SK-N-SH (cell line): ENCODE data around the gene LTBP1. TPM values are rescaled to one million over a fixed set of nuclear protein-coding genes. Genes with fewer than 3 reads are reported as not detected.
A peak's percentile ranks its signal among the peaks of the same experiment; 100 is the strongest.

Experiments
- CTCF ChIA-PET: fragments of 300-600, 350-600 bp; formaldehyde crosslinking; extraction: SDS; loops from one replicate; lab custom pipeline; 2021; lab: Yijun Ruan, JAX
- POLR2A ChIA-PET: fragments of 350-600 bp; sonication (Branson Sonifier 250); formaldehyde crosslinking; extraction: SDS; loops from one replicate; lab custom pipeline; 2020; ENCODE audit warnings: antibody characterized with exemption, inconsistent platforms; lab: Yijun Ruan, JAX
- DNase-seq: peaks from one replicate; pipeline ENCODE4 v3.0.0; 2012
- H2AFZ ChIP-seq: fragments of 200-600 bp; sonication (generic); 2 replicates; pipeline ENCODE4 v1.8.1; 2016; ENCODE audit warnings: antibody characterized with exemption, mild to moderate bottlenecking, low read depth
- H3F3A ChIP-seq: fragments of 200-600 bp; sonication (generic); replicated peaks from 2 replicates; pipeline ENCODE3; 2016; ENCODE audit warnings: antibody characterized with exemption, mild to moderate bottlenecking; ENCODE audit not compliant: insufficient read depth
- H3K27ac ChIP-seq, 2 experiments: fragments of 200-500 bp in 1 of 2; fragments of 200-600 bp in 1 of 2; sonication (Bioruptor generic) in 1 of 2; sonication (generic), shearing (Covaris generic) in 1 of 2; 2 replicates each; pipeline versions ENCODE4 v1.5.1 to v1.6.1; 2014 to 2016; ENCODE audit warnings: low read depth in 2 of 2, inconsistent platforms in 1 of 2, low read length in 1 of 2, mild to moderate bottlenecking in 1 of 2, mixed read lengths in 1 of 2
- H3K27me3 ChIP-seq: fragments of 200-600 bp; sonication (generic), shearing (Covaris generic); 2 replicates; pipeline ENCODE4 v1.6.1; 2016; ENCODE audit warnings: mixed run types; ENCODE audit not compliant: insufficient read depth
- H3K36me3 ChIP-seq, 2 experiments: fragments of 200-500 bp in 1 of 2; fragments of 200-600 bp in 1 of 2; sonication (Bioruptor generic) in 1 of 2; sonication (generic) in 1 of 2; replicated peaks in 1 of 2; 2 replicates each; pipeline versions ENCODE3 to v1.5.1; 2014 to 2016; ENCODE audit warnings: low read length in 1 of 2, mild to moderate bottlenecking in 1 of 2; ENCODE audit not compliant: insufficient read depth in 2 of 2, control insufficient read depth in 1 of 2
- H3K4me1 ChIP-seq, 2 experiments: fragments of 200-500 bp in 1 of 2; fragments of 200-600 bp in 1 of 2; sonication (Bioruptor generic) in 1 of 2; sonication (generic), shearing (Covaris generic) in 1 of 2; 2 replicates each; pipeline versions ENCODE4 v1.5.1 to v1.6.1; 2014 to 2016; ENCODE audit warnings: low read depth in 1 of 2, low read length in 1 of 2, mixed run types in 1 of 2; ENCODE audit not compliant: insufficient read depth in 2 of 2, control insufficient read depth in 1 of 2
- H3K4me2 ChIP-seq: fragments of 200-600 bp; sonication (generic), shearing (Covaris generic); 2 replicates; pipeline ENCODE4 v1.6.1; 2017; ENCODE audit warnings: mixed run types
- H3K4me3 ChIP-seq, 2 experiments: fragments of 200-500 bp in 1 of 2; fragments of 200-600 bp in 1 of 2; sonication (Bioruptor generic) in 1 of 2; sonication (generic), shearing (Covaris generic) in 1 of 2; 2 replicates each; pipeline versions ENCODE4 v1.5.1 to v1.8.1; 2014 to 2016; ENCODE audit warnings: low read depth in 2 of 2, inconsistent platforms in 1 of 2, low read length in 1 of 2, mild to moderate bottlenecking in 1 of 2, mixed read lengths in 1 of 2, moderate library complexity in 1 of 2
- H3K79me2 ChIP-seq: fragments of 200-600 bp; sonication (generic); 2 replicates; pipeline ENCODE4 v1.8.1; 2017; ENCODE audit warnings: mild to moderate bottlenecking; ENCODE audit not compliant: insufficient read depth
- H3K9ac ChIP-seq: fragments of 200-600 bp; sonication (generic); 2 replicates; pipeline ENCODE4 v1.6.1; 2017; ENCODE audit warnings: mixed run types
- H3K9me2 ChIP-seq: fragments of 200-600 bp; sonication (generic); 2 replicates; pipeline ENCODE4 v1.6.1; 2017; ENCODE audit warnings: mixed run types
- H3K9me3 ChIP-seq: fragments of 200-600 bp; sonication (generic); 2 replicates; pipeline ENCODE4 v1.6.1; 2017; ENCODE audit warnings: mixed run types, mild to moderate bottlenecking, moderate library complexity
- H4K20me1 ChIP-seq: fragments of 200-600 bp; sonication (generic); 2 replicates; pipeline ENCODE4 v1.6.1; 2017; ENCODE audit warnings: mild to moderate bottlenecking, mixed run types; ENCODE audit not compliant: insufficient read depth
- ELF1 ChIP-seq: IDR thresholded peaks from 2 replicates; pipeline ENCODE4 v1.4.0; 2012
- FOSL2 ChIP-seq: IDR thresholded peaks from 2 replicates; pipeline ENCODE4 v1.4.0; 2012; ENCODE audit warnings: low read depth, mild to moderate bottlenecking, moderate library complexity, borderline replicate concordance
- FOXJ3 ChIP-seq: sonication (generic); formaldehyde crosslinking; IDR thresholded peaks from 2 replicates; pipeline ENCODE4 v1.5.1; 2020; ENCODE audit warnings: mild to moderate bottlenecking, missing genetic modification reagents
- IRF3 ChIP-seq: fragments of 150-350 bp; IDR thresholded peaks from 2 replicates; pipeline ENCODE4 v1.6.1; 2016; ENCODE audit warnings: mild to moderate bottlenecking, low read depth, low read length
- JUND ChIP-seq: IDR thresholded peaks from 2 replicates; pipeline ENCODE4 v1.4.0; 2012
- MEF2A ChIP-seq: IDR thresholded peaks from 2 replicates; pipeline ENCODE4 v1.4.0; 2012; ENCODE audit warnings: low read depth, borderline replicate concordance
- MXI1 ChIP-seq: IDR thresholded peaks from 2 replicates; pipeline ENCODE4 v1.6.1; 2012; ENCODE audit warnings: mild to moderate bottlenecking, low read depth, low read length, improper control_type of control experiment
- NFIC ChIP-seq: IDR thresholded peaks from 2 replicates; pipeline ENCODE4 v1.4.0; 2012; ENCODE audit warnings: borderline replicate concordance
- POLR2AphosphoS5 ChIP-seq: IDR thresholded peaks from 2 replicates; pipeline ENCODE4 v1.6.1; 2012; ENCODE audit warnings: low read depth, low read length
- RXRA ChIP-seq: IDR thresholded peaks from 2 replicates; pipeline ENCODE4 v1.4.0; 2012; ENCODE audit warnings: low read depth, mild to moderate bottlenecking, borderline replicate concordance
- YY1 ChIP-seq: IDR thresholded peaks from 2 replicates; pipeline ENCODE4 v1.4.0; 2012; ENCODE audit warnings: low read depth, mild to moderate bottlenecking
- WGBS: methylation state at CpG from one replicate; pipeline ENCODE4 v1.1.6; 2017; ENCODE audit warnings: low lambda C conversion rate; 5-methylcytosine and 5-hydroxymethylcytosine counted together
- polyA plus RNA-seq, 3 experiments: library from polyadenylated mRNA; depleted of rRNA; stranded (reverse); fragments of >200 nt; gene quantifications; 2 replicates each; pipeline ENCODE4 v1.2.3, GENCODE V29; 2012
- TF ChIP-seq, protein P1 (sequence below): IDR thresholded peaks from 2 replicates; pipeline ENCODE4 v1.4.0; 2012; ENCODE audit warnings: low read depth
- TF ChIP-seq, protein P2 (sequence below): fragments of 150-350 bp; IDR thresholded peaks from 2 replicates; pipeline ENCODE4 v1.6.1; 2017; ENCODE audit warnings: antibody characterized with exemption, low read length, low read depth, borderline replicate concordance

Gene LTBP1
- polyA plus RNA-seq, 1 of the 3 experiments (the other 2 are of a cell fraction): 467 TPM

DNA sequence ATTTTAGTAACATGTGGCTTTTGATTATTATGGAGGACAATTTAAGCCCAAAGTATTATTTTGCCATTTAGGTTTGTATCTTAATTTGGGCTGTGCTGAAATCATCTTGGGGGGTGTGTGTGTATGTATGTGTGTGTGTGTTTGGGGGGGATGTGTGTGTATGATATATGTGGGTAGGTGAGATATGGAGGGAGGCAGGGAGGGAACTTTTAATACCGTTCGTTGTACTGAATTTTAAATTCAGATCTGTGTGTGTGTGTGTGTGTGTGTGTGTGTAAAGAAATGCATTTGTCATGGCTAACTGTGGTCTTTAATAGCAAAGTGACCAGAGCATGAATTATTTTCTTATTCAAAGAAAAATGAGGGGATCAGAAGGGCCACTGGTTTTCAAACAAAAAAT, 113.7 kb downstream of the LTBP1 start:
- no peaks in the 10 kb centered on the region for H4K20me1 ChIP-seq
- H3K9ac ChIP-seq: peak overlapping the region; percentile 14; the same call in 1 of the 2 replicates
- no peak overlapping the region; a peak in 1 of 4 replicates for H3K4me3 ChIP-seq
- H3K4me2 ChIP-seq: peak overlapping the region; percentile 53
- 86% methylated on average over 2 of the region's 2 CpGs for WGBS
- no peak for DNase-seq
- POLR2A ChIA-PET: no interaction called here
- TF ChIP-seq MEF2A: no peak
- TF ChIP-seq RXRA: no peak
- TF ChIP-seq, protein P1, sequence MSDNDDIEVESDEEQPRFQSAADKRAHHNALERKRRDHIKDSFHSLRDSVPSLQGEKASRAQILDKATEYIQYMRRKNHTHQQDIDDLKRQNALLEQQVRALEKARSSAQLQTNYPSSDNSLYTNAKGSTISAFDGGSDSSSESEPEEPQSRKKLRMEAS: no peak
- no peak for TF ChIP-seq FOXJ3 (CRISPR knock-in tag)
- TF ChIP-seq IRF3: no peak
- TF ChIP-seq MXI1: no peak
- no peak for TF ChIP-seq NFIC
- no peak for TF ChIP-seq YY1
- TF ChIP-seq, protein P2, sequence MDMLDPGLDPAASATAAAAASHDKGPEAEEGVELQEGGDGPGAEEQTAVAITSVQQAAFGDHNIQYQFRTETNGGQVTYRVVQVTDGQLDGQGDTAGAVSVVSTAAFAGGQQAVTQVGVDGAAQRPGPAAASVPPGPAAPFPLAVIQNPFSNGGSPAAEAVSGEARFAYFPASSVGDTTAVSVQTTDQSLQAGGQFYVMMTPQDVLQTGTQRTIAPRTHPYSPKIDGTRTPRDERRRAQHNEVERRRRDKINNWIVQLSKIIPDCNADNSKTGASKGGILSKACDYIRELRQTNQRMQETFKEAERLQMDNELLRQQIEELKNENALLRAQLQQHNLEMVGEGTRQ: no peak
- no peak for TF ChIP-seq ELF1
- no peak for TF ChIP-seq POLR2AphosphoS5
- no peak for TF ChIP-seq FOSL2
- TF ChIP-seq, all 33 proteins: peak for 0
- H3K27ac ChIP-seq: peak overlapping the region; percentile 78 to 86; a peak in 3 of 4 replicates
- CTCF ChIA-PET: no interaction called here
- H2AFZ ChIP-seq: 0 out of 2 replicates have a peak overlapping the region, but pooled peaks have one; percentile 23
- H3K36me3 ChIP-seq: no peaks in the 10 kb centered on the region
- no peaks in the 10 kb centered on the region for H3K9me2 ChIP-seq
- H3K9me3 ChIP-seq: peaks cover 4% of the 10 kb centered on the region; the same call in 1 of the 2 replicates
- H3K4me1 ChIP-seq: peaks cover 0 to 4% of the 10 kb centered on the region in 2 experiments; a peak in 2 of 4 replicates
- peaks cover 15% of the 10 kb centered on the region for H3F3A ChIP-seq
- no peaks in the 10 kb centered on the region for H3K27me3 ChIP-seq
- no peaks in the 10 kb centered on the region for H3K79me2 ChIP-seq

DNA sequence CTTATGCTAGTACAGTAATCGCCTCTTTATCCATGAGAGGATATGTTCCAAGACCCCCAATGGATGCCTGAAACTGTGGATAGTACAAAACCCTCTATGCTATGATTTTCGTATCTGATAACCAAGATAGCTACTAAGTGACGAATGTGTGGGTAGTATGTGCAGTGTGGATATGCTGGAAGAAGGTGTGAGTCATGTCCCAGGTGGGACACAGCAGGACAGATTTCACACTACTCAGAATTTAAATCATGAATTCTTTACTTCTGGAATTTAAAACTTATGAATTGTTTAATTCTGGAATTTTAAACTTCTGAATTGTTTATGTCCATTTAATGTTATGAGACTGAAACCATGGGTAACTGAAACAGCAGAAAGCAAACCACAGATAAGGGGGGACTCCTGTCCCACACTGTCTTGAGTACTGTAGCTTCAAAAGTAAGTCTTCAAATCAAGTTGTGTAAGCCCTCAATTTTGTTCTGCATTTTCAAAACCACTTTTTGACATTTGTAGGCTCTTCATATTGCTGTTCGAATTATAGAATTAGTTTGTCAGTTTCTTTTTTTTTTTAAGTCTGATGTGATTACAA, 116.0 kb downstream of the LTBP1 start:
- no peak overlapping the region for H3K4me2 ChIP-seq
- no peak overlapping the region for H2AFZ ChIP-seq
- H3K36me3 ChIP-seq: no peaks in the 10 kb centered on the region
- no peaks in the 10 kb centered on the region for H4K20me1 ChIP-seq
- H3K4me1 ChIP-seq: peaks cover 0 to 10% of the 10 kb centered on the region in 2 experiments; a peak in 2 of 4 replicates
- H3K9me2 ChIP-seq: no peaks in the 10 kb centered on the region
- TF ChIP-seq JUND (no peak), FOSL2 (0 out of 2 replicates have a peak, but pooled peaks have one; percentile 3)
- H3K9me3 ChIP-seq: peaks cover 9% of the 10 kb centered on the region; the same call in 1 of the 2 replicates
- ChIA-PET POLR2A (interaction anchor here (0.5 kb wide), 1 partner anchor 46 kb away, joined by 3 read pairs; no protein-coding TSS in a partner anchor), CTCF (interaction anchor here (1.0 to 1.2 kb wide), 2 partner anchors 11 to 309 kb away, joined by 3 to 4 read pairs; no protein-coding TSS in a partner anchor)
- no peak overlapping the region for H3K27ac ChIP-seq
- no peaks in the 10 kb centered on the region for H3K79me2 ChIP-seq
- no peak overlapping the region for H3K4me3 ChIP-seq
- H3K27me3 ChIP-seq: no peaks in the 10 kb centered on the region
- no peak overlapping the region for H3K9ac ChIP-seq
- no peak for DNase-seq
- 60% methylated on average over 4 of the region's 4 CpGs for WGBS
- peaks cover 15% of the 10 kb centered on the region for H3F3A ChIP-seq
